PFSK-1 (cell line): ENCODE data around the gene MSRB1.

ENCODE experiments used
- FOXP2 ChIP-seq: optimal IDR thresholded peaks from 2 replicates; pipeline ENCODE3; 2011; ENCODE audit warnings: borderline replicate concordance, control low read depth, inconsistent platforms; ENCODE audit not compliant: insufficient read depth; ENCODE audit errors: extremely low read length, extremely low read depth
- POLR2AphosphoS5 ChIP-seq: IDR thresholded peaks from 2 replicates; pipeline ENCODE4 v1.6.1; 2012; ENCODE audit warnings: low read depth, mild to moderate bottlenecking, control low read depth, low read length, moderate library complexity
- REST ChIP-seq, 2 experiments: IDR thresholded peaks; 2 replicates each; pipeline versions ENCODE4 v1.6.1 to v1.8.0; 2011 to 2012; ENCODE audit warnings: low read depth in 2 of 2, low read length in 2 of 2, control low read depth in 1 of 2, inconsistent platforms in 1 of 2, mild to moderate bottlenecking in 1 of 2, moderate library complexity in 1 of 2; ENCODE audit not compliant: insufficient read depth in 1 of 2
- SIN3A ChIP-seq: IDR thresholded peaks from 2 replicates; pipeline ENCODE4 v1.6.1; 2012; ENCODE audit warnings: mild to moderate bottlenecking, low read length, moderate library complexity, borderline replicate concordance; ENCODE audit not compliant: insufficient read depth
- TAF1 ChIP-seq: IDR thresholded peaks from 2 replicates; pipeline ENCODE4 v1.6.1; 2012; ENCODE audit warnings: low read length, control low read depth, borderline replicate concordance; ENCODE audit not compliant: insufficient read depth

DNA sequence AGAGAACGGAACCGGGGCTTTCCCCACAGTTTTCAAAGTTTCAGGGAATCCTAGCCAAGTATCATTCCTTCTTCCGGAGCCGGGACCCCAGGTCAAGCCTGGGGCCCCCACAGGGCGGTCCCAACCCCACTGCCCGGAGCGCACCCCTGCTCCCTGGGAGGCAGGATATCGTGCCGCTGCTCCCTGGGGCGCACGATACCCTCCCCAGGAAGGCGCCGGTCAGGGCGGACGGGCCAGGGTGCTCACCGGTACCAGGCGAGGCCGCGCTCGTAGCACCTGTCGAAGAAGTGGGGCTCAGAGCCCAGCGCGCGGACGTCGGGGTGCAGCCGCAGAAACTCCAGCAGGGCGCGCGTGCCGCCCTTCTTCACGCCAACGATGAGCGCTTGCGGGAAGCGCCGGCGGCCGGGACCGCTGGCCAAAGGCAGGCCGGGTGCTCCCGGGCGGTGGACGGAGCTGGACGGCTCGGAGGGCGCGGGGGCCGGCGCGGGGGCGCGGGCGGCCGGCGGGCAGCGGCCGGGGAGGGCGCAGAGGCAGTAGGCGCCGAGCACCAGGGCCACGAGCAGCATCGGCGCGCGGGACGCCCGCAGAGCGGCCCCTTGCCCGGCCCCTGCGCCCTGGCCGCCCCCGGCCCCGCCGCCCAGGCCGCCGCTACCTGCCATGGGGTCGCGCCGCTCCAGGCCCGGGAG is 25.2 kb downstream of the MSRB1 start:
- TF ChIP-seq POLR2AphosphoS5 (no peak), FOXP2 (no peak), TAF1 (no peak), REST (IDR thresholded peaks at IDR 0.05; ENCODE audit: insufficient read depth in 1 of 2, low read depth in 2 of 2, low read length in 2 of 2) (no peak), SIN3A (no peak)
